Thymus (tissue), 11 donors: Measurements from ENCODE around the gene MYCN. TPM values are rescaled to one million over a fixed set of nuclear protein-coding genes. Genes with fewer than 3 reads are reported as not detected.

ENCODE experiments used
- DNase-seq, 9 donors: peaks; one replicate each; pipeline ENCODE4 v3.0.0-alpha.2; 2013; ENCODE audit warnings: low spot score in 9 of 9, low read depth in 6 of 9, missing footprints in 1 of 9
- H3K27ac ChIP-seq, 2 donors: one replicate each; pipeline ENCODE4 v1.5.1; 2013; ENCODE audit warnings: control low read depth in 1 of 2, low read depth in 1 of 2, low read length in 1 of 2, mild to moderate bottlenecking in 1 of 2, moderate library complexity in 1 of 2
- H3K27me3 ChIP-seq, 2 donors: one replicate each; pipeline ENCODE4 v1.5.1; 2013; ENCODE audit warnings: low read length in 1 of 2; ENCODE audit not compliant: control insufficient read depth in 2 of 2, insufficient read depth in 1 of 2
- H3K36me3 ChIP-seq, 2 donors: one replicate each; pipeline ENCODE4 v1.5.1; 2013; ENCODE audit warnings: low read length in 1 of 2, mild to moderate bottlenecking in 1 of 2, moderate library complexity in 1 of 2; ENCODE audit not compliant: control insufficient read depth in 2 of 2, insufficient read depth in 2 of 2
- H3K4me1 ChIP-seq, 2 donors: one replicate each; pipeline ENCODE4 v1.5.1; 2013; ENCODE audit warnings: low read length in 2 of 2; ENCODE audit not compliant: control insufficient read depth in 2 of 2, insufficient read depth in 2 of 2
- H3K4me3 ChIP-seq, 2 donors: one replicate each; pipeline ENCODE4 v1.5.1; 2013; ENCODE audit warnings: low read length in 2 of 2, control low read depth in 1 of 2, mild to moderate bottlenecking in 1 of 2
- H3K9me3 ChIP-seq, 2 donors: one replicate each; pipeline ENCODE4 v1.5.1; 2013; ENCODE audit warnings: low read length in 1 of 2, mild to moderate bottlenecking in 1 of 2; ENCODE audit not compliant: control insufficient read depth in 2 of 2, insufficient read depth in 1 of 2
- WGBS: extraction: QIAGEN DNeasy Blood & Tissue Kit; methylation state at CpG from one replicate; pipeline ENCODE4 v1.1.7; 2013; 5-methylcytosine and 5-hydroxymethylcytosine counted together
- polyA plus RNA-seq: library from polyadenylated mRNA; stranded (reverse); fragments of 200-250 nt; gene quantifications from one replicate; pipeline ENCODE4 v1.2.3, GENCODE V29; 2013
- total RNA-seq: library from RNA; stranded (reverse); fragments of 120-200 nt; gene quantifications from one replicate; pipeline ENCODE4 v1.2.4, GENCODE V29; 2013
- donor health status: healthy.

Gene MYCN
- total and polyA plus RNA-seq, 2 donors, result 1.8 to 5.8 TPM

DNA sequence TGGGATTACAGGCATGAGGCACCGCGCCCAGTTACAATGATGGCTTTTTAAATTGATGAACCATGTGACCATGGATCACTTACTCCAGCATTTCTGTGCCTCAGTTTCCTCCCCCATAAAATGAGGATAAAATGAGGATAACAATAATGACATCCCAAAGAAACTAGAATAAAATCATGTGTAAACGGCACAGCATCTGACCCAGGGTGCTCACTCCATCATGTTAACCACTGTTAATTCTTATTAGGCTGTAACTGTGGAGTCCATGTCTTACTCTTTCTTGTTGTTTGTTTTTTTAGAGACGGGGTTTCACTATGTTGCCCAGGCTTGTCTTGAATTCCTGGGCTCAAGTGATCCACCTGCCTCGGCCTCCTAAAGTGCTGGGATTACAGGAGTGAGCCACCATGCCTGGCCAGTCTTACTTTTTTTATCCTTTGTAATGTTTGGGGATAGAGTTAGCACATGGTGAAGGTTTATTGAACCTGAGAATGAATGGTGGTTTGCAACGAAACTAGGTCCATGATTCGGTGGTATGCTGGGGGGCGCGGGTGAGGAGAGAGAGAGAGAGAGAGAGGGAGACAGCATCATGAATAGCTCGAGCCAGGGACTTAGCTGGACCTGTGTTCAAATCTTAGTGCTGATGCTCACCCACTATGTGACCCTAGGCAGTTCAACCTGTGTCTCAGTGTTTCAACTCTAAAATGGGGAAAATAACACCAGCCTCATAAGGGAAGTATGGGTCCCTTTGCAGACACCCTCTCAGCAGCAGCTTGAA, 52.3 kb downstream of the MYCN start:
- no peak for DNase-seq
- 93% methylated on average over 10 of the region's 10 CpGs for WGBS

DNA sequence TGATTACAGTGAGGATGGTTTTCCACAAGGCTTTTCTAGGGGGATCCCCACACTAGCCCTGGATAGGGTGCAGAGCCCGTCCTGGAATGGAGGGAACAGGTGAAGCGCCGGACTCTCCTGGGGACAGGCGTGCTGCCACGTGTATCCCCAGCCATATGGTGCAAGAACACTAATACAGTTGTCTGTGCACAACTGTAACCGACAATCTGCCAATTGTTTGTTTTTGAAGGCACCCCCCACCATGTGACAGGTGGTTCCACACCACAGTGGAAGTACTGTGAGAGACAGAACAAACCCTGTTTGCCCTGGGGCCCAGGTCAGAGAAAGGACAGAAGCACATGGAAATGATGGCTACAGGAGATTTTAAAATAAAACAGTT, 52.9 kb downstream of the MYCN start:
- no peak for DNase-seq
- Histone ChIP-seq H3K9me3 (no peaks in the 10 kb centered on the region), H3K36me3 (no peaks in the 10 kb centered on the region), H3K4me3 (no peak overlapping the region), H3K4me1 (no peaks in the 10 kb centered on the region), H3K27ac (no peak overlapping the region), H3K27me3 (no peaks in the 10 kb centered on the region)
- 96% methylated on average over 6 of the region's 6 CpGs for WGBS

More for the DNA sequence above, 52.3 kb downstream of the MYCN start:
- no peaks in the 10 kb centered on the region for H3K4me1 ChIP-seq
- no peak overlapping the region for H3K27ac ChIP-seq
- H3K9me3 ChIP-seq, result no peaks in the 10 kb centered on the region
- H3K27me3 ChIP-seq, result no peaks in the 10 kb centered on the region
- no peaks in the 10 kb centered on the region for H3K36me3 ChIP-seq
- no peak overlapping the region for H3K4me3 ChIP-seq

DNA sequence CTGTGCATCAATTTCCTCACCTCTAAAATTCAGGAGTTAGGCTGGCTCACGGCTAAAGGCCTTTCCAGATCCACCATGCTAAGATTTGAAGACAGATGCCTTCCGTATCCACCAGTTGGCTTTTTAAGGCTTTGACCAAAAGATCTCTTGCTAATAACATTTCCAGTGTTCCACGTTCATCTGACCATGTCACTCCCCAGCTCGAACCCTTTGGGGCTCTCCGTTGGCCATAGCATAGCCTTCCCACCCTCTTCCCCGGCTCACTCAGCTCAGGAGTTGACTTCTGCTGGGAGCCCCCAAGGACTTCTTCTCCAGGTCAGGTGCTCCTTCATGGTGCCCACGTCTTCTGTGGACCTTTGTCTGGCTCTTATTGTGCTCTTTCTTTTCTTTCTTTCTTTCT, 53.3 kb downstream of the MYCN start:
- 97% methylated on average over 7 of the region's 7 CpGs for WGBS
- Histone ChIP-seq H3K27ac (no peak overlapping the region), H3K36me3 (no peaks in the 10 kb centered on the region), H3K4me3 (no peak overlapping the region), H3K9me3 (no peaks in the 10 kb centered on the region), H3K27me3 (no peaks in the 10 kb centered on the region), H3K4me1 (no peaks in the 10 kb centered on the region)
- DNase-seq, result no peak

DNA sequence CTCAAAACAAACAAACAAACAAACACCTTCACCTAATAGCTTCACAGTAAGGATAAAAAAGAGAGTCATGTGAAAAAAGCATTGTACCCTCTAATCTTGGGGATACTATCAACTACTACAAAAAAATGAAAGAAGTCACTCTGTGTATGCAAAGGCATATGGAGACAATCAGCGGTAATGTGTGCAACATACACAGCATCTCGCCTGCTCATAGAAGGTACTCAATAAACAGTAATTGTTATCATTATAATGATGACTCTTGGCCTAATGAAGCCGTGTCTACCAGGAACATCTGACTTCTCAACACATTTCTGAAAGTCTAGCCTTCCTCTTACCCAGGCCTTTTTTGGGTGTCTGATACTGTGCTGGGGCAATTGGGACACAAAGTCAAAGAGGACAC, 55.3 kb downstream of the MYCN start:
- Histone ChIP-seq H3K27ac (no peak overlapping the region), H3K4me3 (no peak overlapping the region), H3K27me3 (no peaks in the 10 kb centered on the region), H3K36me3 (no peaks in the 10 kb centered on the region), H3K4me1 (no peaks in the 10 kb centered on the region), H3K9me3 (no peaks in the 10 kb centered on the region)
- WGBS, result 97% methylated on average over 3 of the region's 3 CpGs
- no peak for DNase-seq
